T-helper 17 cell (primary cell): ENCODE results near the gene CT83. TPM values are rescaled to one million over a fixed set of nuclear protein-coding genes. Genes with fewer than 3 reads are reported as not detected.

Experiments
- total RNA-seq, 4 donors: library from RNA in 2 of 4; stranded (reverse) in 2 of 4; gene quantifications; one replicate each; pipeline ENCODE4 v1.2.3 and lab custom pipeline; 2022 to 2026

CT83 gene
- total RNA-seq, 2 donors from 2014 or later: not detected

Other genes starting within 250 kb of the CT83 start
- gene SLC6A14, start 26.4 kb downstream of the CT83 start, total RNA-seq: not detected